Measurements from ENCODE around the gene KIAA0930. TPM values are rescaled to one million over a fixed set of nuclear protein-coding genes. Genes with fewer than 3 reads are reported as not detected.
A peak's percentile ranks its signal among the peaks of the same experiment; 100 is the strongest.

Gene KIAA0930
- total and polyA plus RNA-seq, 2 of the 4 experiments (the other 2 are of a cell fraction) = 25.3 to 34.1 TPM

DNA sequence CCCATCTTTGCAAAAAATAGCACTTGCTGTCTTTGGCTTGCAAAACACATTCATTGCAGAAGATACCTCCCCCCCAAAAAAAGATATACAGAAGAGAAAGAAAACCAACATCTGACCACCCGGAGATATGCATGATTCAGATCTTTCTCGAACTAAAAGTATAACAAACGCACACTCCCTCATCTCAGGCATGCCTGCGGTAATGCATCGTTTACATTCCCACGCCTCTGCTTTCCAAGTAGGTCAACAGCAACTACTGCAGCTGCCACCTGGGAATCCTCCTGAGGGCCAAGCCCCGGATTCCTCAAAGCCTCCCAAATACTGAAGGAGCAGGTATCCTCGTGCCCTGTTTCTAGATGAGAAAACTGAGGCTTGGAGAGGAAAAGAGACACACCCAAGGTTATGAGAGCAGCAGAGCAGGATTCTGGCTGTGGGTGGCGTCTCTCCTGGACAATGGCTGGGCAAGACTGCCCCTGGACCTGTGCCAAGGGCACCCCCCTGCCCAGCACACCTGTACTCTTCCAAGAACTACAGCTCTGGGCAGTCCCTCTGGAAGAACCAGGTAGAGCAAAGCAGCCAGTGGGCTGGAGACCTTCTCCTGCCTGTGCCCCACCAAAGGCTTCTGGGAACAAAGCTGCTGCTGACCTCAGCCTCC lies 38.9 kb downstream of the KIAA0930 start (continued):
- TF ChIP-seq CHD1 (IDR thresholded peaks at IDR 0.05; ENCODE audit: low read depth, low read length) = no peak; the same call in 1 of the 2 replicates

DNA sequence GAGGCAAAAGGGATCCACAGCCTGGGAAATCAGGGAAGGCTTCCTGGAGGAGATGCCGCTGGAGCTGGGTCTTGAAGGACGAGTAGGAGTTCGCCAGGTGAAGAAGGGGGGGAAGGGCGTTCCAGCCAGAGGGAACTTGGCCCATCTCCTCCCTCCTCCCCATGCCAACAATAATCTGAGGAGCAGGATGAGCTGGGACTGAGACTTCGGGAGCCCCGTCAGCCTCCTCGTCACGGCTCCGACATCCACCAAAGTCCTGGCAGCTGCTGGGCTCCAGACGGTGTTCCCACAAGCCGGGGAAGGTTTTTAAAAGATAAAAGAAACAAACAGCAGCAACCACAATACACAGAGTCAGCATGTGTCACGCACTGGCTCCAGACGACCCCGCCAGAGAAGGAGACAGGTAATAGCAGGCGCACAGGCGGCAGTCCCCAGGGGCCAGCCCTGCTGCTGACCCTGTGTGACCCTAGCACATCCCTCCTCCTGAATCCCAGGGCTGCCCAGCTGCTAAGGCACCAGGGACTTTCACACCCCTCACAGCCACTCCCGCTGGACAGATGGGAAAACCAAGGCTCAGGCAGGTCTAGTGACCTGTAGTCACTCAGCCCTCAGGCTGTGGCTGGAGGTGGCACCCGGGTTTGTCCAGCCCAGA lies 39.7 kb downstream of the KIAA0930 start:
- H3K36me3 ChIP-seq (ENCODE audit: control insufficient read depth, insufficient read depth, low read length) = peaks cover 62% of the 10 kb centered on the region
- peak overlapping the region; percentile 66 for H3K4me2 ChIP-seq (ENCODE audit: low read depth, low read length)
- peak overlapping the region; percentile 85; the same call in 2 of the 3 replicates for H2BK15ac ChIP-seq (ENCODE audit: low read depth, low read length)
- no peaks in the 10 kb centered on the region for H3K27me3 ChIP-seq (ENCODE audit: control insufficient read depth, insufficient read depth, low read length)
- H2AK9ac ChIP-seq (replicated peaks; ENCODE audit: low read depth, low read length, poor library complexity) = peak overlapping the region; percentile 63
- peak overlapping the region; percentile 89 for H3K27ac ChIP-seq (ENCODE audit: insufficient read depth, low read length)
- intact Hi-C loops (cut with micrococcal nuclease) (loop anchor here (1.0 to 5.0 kb wide), 3 partner anchors 38 to 99 kb away; partner anchors contain the start of gene NUP50), dilution Hi-C loops (cut with HindIII; ENCODE audit: low sequenced_read_pairs, unreplicated experiment) (no loop called here), in situ Hi-C loops (cut with MboI; ENCODE audit: low sequenced_read_pairs) (no loop called here)
- peak overlapping the region; percentile 16 for H2AFZ ChIP-seq (replicated peaks; ENCODE audit: low read length, poor library complexity)
- H3K9me1 ChIP-seq (ENCODE audit: insufficient read depth, low read length) = peaks cover 15% of the 10 kb centered on the region
- peak overlapping the region; percentile 88 for H2BK20ac ChIP-seq (ENCODE audit: low read depth, low read length)
- POLR2A ChIA-PET (ENCODE audit: unreplicated experiment) = interaction anchor here (0.6 kb wide), 1 partner anchor 9 kb away, joined by 3 read pairs; no protein-coding TSS in a partner anchor
- no peaks in the 10 kb centered on the region for H3K9me3 ChIP-seq (ENCODE audit: control insufficient read depth, insufficient read depth, low read length)
- H4K91ac ChIP-seq (ENCODE audit: insufficient read depth, low read depth, low read length) = peak overlapping the region; percentile 92
- H3K14ac ChIP-seq (replicated peaks; ENCODE audit: low read depth, low read length) = peak overlapping the region; percentile 95
- H2BK120ac ChIP-seq (ENCODE audit: low read depth, low read length) = peak overlapping the region; percentile 89
- peaks cover 0 to 21% of the 10 kb centered on the region in 2 experiments; a peak in 3 of 4 replicates for H3K79me1 ChIP-seq (ENCODE audit: low read depth in 1 of 2, low read length in 2 of 2)
- H3K4ac ChIP-seq (ENCODE audit: low read depth, low read length) = peak overlapping the region; percentile 96
- H4K20me1 ChIP-seq (ENCODE audit: insufficient read depth, low read length) = peaks cover 24% of the 10 kb centered on the region
- CTCF ChIA-PET = interaction anchor here (0.6 kb wide), 1 partner anchor 62 kb away, joined by 3 read pairs; no protein-coding TSS in a partner anchor
- H3K9ac ChIP-seq (ENCODE audit: low read depth, low read length) = peak overlapping the region; percentile 12; the same call in 1 of the 2 replicates
- peak; percentile 98 for DNase-seq
- peak overlapping the region; percentile 55 to 76; a peak in 3 of 4 replicates for H4K8ac ChIP-seq (ENCODE audit: low read depth in 2 of 2, low read length in 2 of 2)
- H4K5ac ChIP-seq (ENCODE audit: low read depth, low read length) = peak overlapping the region; percentile 89
- 3% methylated on average over 5 of the region's 18 CpGs; no CpG with 5 or more reads in 1 of the 2 experiments for WGBS, 2 experiments (ENCODE audit: extremely low coverage in 2 of 2, insufficient read length in 1 of 2)
- H2BK5ac ChIP-seq (ENCODE audit: low read depth, low read length, poor library complexity, severe bottlenecking) = peak overlapping the region; percentile 98
- peak; percentile 63 for ATAC-seq (ENCODE audit: low read depth)
- no peak overlapping the region for H3K4me3 ChIP-seq (ENCODE audit: insufficient read depth, low read depth, low read length)
- peak overlapping the region; percentile 96 for H2AK5ac ChIP-seq (ENCODE audit: low read depth, low read length)
- peak overlapping the region; percentile 68; the same call in 1 of the 2 replicates for H3K56ac ChIP-seq (ENCODE audit: extremely low read depth, insufficient read depth, low read length)
- H3K23ac ChIP-seq (ENCODE audit: low read depth, low read length) = peak overlapping the region; percentile 85
- H3K4me1 ChIP-seq (ENCODE audit: control insufficient read depth, insufficient read depth, low read length) = peaks cover 21% of the 10 kb centered on the region
- H3K18ac ChIP-seq (ENCODE audit: low read depth, low read length) = peak overlapping the region; percentile 92
- BruUV-seq (replicated peaks) = no TSS peak
- TF ChIP-seq MAFK (IDR thresholded peaks at IDR 0.05; ENCODE audit: low read depth, low read length) = peak; percentile 47; the same call in 1 of the 2 replicates
- TF ChIP-seq CEBPB (IDR thresholded peaks at IDR 0.05; ENCODE audit: low read depth, low read length) = no peak
- peak; percentile 81 for TF ChIP-seq RCOR1 (IDR thresholded peaks at IDR 0.05; ENCODE audit: insufficient replicate concordance, low read length)
- TF ChIP-seq RAD21 (IDR thresholded peaks at IDR 0.05; ENCODE audit: low read length) = 0 out of 2 replicates have a peak, but pooled peaks have one; percentile 26
- peak; percentile 23; the same call in 1 of the 2 replicates for TF ChIP-seq SMC3 (IDR thresholded peaks at IDR 0.05; ENCODE audit: low read depth, low read length)
- TF ChIP-seq POLR2A (IDR thresholded peaks at IDR 0.05; ENCODE audit: low read depth, low read length) = peak; percentile 52; the same call in 1 of the 2 replicates
- peak; percentile 25; the same call in 1 of the 2 replicates for TF ChIP-seq MXI1 (IDR thresholded peaks at IDR 0.05; ENCODE audit: borderline replicate concordance, low read depth, low read length)
- peak; percentile 37 for TF ChIP-seq MAZ (IDR thresholded peaks at IDR 0.05; ENCODE audit: borderline replicate concordance, low read depth, low read length)
- TF ChIP-seq FOS (IDR thresholded peaks at IDR 0.05; ENCODE audit: low read depth, low read length) = peak; percentile 92
- no peak for TF ChIP-seq CTCF (conservative IDR thresholded peaks at IDR 0.05; ENCODE audit: low read depth, low read length)
- no peak for TF ChIP-seq ELK1 (IDR thresholded peaks at IDR 0.05; ENCODE audit: borderline replicate concordance, low read depth, low read length)
